HepG2 (cell line): ENCODE data around the gene FAM83G. TPM values are rescaled to one million over a fixed set of nuclear protein-coding genes. Genes with fewer than 3 reads are reported as not detected.
A peak's percentile ranks its signal among the peaks of the same experiment; 100 is the strongest.

Source experiments
- GABPA ChIP-seq, 2 experiments: IDR thresholded peaks; 2 replicates each; pipeline ENCODE4 v1.6.1; 2011 to 2016; ENCODE audit warnings: low read depth in 2 of 2, low read length in 1 of 2, missing biosample characterization in 1 of 2, missing genetic modification characterization in 1 of 2
- IKZF5 ChIP-seq: IDR thresholded peaks from 2 replicates; pipeline ENCODE4 v1.6.1; 2018; ENCODE audit warnings: missing genetic modification reagents, mild to moderate bottlenecking, missing compliant biosample characterization
- KAT8 ChIP-seq: IDR thresholded peaks from 2 replicates; pipeline ENCODE4 v1.6.1; 2016; ENCODE audit warnings: missing genetic modification reagents, missing compliant biosample characterization
- KDM2A ChIP-seq: sonication (generic); formaldehyde crosslinking; IDR thresholded peaks from 2 replicates; pipeline ENCODE4 v1.4.0; 2020; ENCODE audit warnings: low read depth, missing genetic modification reagents, borderline replicate concordance
- NKX3-1 ChIP-seq: sonication (generic); formaldehyde crosslinking; IDR thresholded peaks from 2 replicates; pipeline ENCODE4 v1.5.0; 2020; ENCODE audit warnings: missing genetic modification reagents
- SNAPC4 ChIP-seq: sonication (generic); formaldehyde crosslinking; IDR thresholded peaks from 2 replicates; pipeline ENCODE4 v1.4.0; 2020; ENCODE audit warnings: mild to moderate bottlenecking, missing genetic modification reagents
- SPEN ChIP-seq: sonication (generic); formaldehyde crosslinking; IDR thresholded peaks from 2 replicates; pipeline ENCODE4 v1.5.1; 2020; ENCODE audit warnings: low read depth, mild to moderate bottlenecking, missing genetic modification reagents
- ZFP91 ChIP-seq: sonication (generic); formaldehyde crosslinking; IDR thresholded peaks from 2 replicates; pipeline ENCODE4 v1.9.0; 2022; ENCODE audit warnings: missing genetic modification reagents, mild to moderate bottlenecking, borderline replicate concordance
- ZNF136 ChIP-seq: sonication (generic); formaldehyde crosslinking; IDR thresholded peaks from 2 replicates; pipeline ENCODE4 v1.8.1; 2022; ENCODE audit warnings: low read depth, mild to moderate bottlenecking, moderate library complexity, missing genetic modification reagents
- ZNF337 ChIP-seq: sonication (generic); formaldehyde crosslinking; IDR thresholded peaks from 2 replicates; pipeline ENCODE4 v1.5.1; 2020; ENCODE audit warnings: missing genetic modification reagents, low read depth, mild to moderate bottlenecking, borderline replicate concordance
- ZNF350 ChIP-seq: sonication (generic); formaldehyde crosslinking; IDR thresholded peaks from 2 replicates; pipeline ENCODE4 v1.4.0; 2020; ENCODE audit warnings: mild to moderate bottlenecking, low read depth, missing genetic modification reagents, borderline replicate concordance
- ZNF484 ChIP-seq: sonication (generic); formaldehyde crosslinking; IDR thresholded peaks from 2 replicates; pipeline ENCODE4 v1.5.1; 2020; ENCODE audit warnings: mild to moderate bottlenecking, low read depth, missing genetic modification reagents, borderline replicate concordance
- ZNF512B ChIP-seq: sonication (generic); formaldehyde crosslinking; IDR thresholded peaks from 2 replicates; pipeline ENCODE4 v1.5.1; 2020; ENCODE audit warnings: missing genetic modification reagents, mild to moderate bottlenecking, borderline replicate concordance
- ZNF549 ChIP-seq: sonication (generic); formaldehyde crosslinking; IDR thresholded peaks from 2 replicates; pipeline ENCODE4 v1.5.0; 2020; ENCODE audit warnings: missing genetic modification reagents
- ZNF7 ChIP-seq: IDR thresholded peaks from 2 replicates; pipeline ENCODE4 v1.6.1; 2016; ENCODE audit warnings: missing biosample characterization, missing genetic modification reagents
- ZNF891 ChIP-seq: sonication (generic); formaldehyde crosslinking; IDR thresholded peaks from 2 replicates; pipeline ENCODE4 v1.5.0; 2020; ENCODE audit warnings: mild to moderate bottlenecking, missing genetic modification reagents
- polyA plus RNA-seq, 8 experiments: library from polyadenylated mRNA; depleted of rRNA in 3 of 8; stranded (reverse) in 7 of 8; unstranded in 1 of 8; fragments of >200 nt; fragmentation: Illumina TruSeq in 4 of 8; extraction: Trizol in 4 of 8; gene quantifications; 2 replicates each; pipeline versions ENCODE4 v1.2.1 to v1.2.3, GENCODE V29; 2011 to 2016; ENCODE audit warnings: low read depth in 4 of 8, missing spikeins in 1 of 8, mixed read lengths in 1 of 8; ENCODE audit not compliant: insufficient read depth in 1 of 8
- total RNA-seq, 5 experiments: library from RNA; depleted of rRNA; stranded (reverse); fragments of >200 nt; fragmentation: Illumina TruSeq; extraction: Trizol; gene quantifications; 2 replicates each; pipeline ENCODE4 v1.2.3, GENCODE V29; 2016; ENCODE audit warnings: low read depth in 1 of 5

The FAM83G gene
- total and polyA plus RNA-seq, 2 of the 13 experiments (the other 11 are each of a cell fraction or from before 2014, with no cell fraction given): 13.7 to 18.6 TPM

GRCh38 chr17:18981642-18982424 lies 22.7 kb downstream of the FAM83G start (continued):
- TF ChIP-seq ZNF891 (CRISPR knock-in tag) (peak; percentile 69; the same call in 1 of the 2 replicates), KDM2A (peak; percentile 58; the same call in 1 of the 2 replicates), ZNF337 (CRISPR knock-in tag) (no peak), KAT8 (CRISPR knock-in tag) (peak; percentile 71), ZNF512B (CRISPR knock-in tag) (no peak), ZNF350 (CRISPR knock-in tag) (no peak), SNAPC4 (CRISPR knock-in tag) (peak; percentile 72; the same call in 1 of the 2 replicates), NKX3-1 (CRISPR knock-in tag) (no peak), GABPA (IDR thresholded peaks at IDR 0.05; ENCODE audit: low read depth, low read length) (0 out of 2 replicates have a peak, but pooled peaks have one; percentile 10), GABPA (CRISPR knock-in tag; IDR thresholded peaks at IDR 0.05; ENCODE audit: low read depth) (0 out of 2 replicates have a peak, but pooled peaks have one; percentile 38), ZNF549 (CRISPR knock-in tag) (no peak), IKZF5 (CRISPR knock-in tag) (0 out of 2 replicates have a peak, but pooled peaks have one; percentile 18), ZNF484 (no peak), SPEN (CRISPR knock-in tag) (peak; percentile 46; the same call in 1 of the 2 replicates), ZNF136 (CRISPR knock-in tag) (no peak), ZNF7 (no peak), ZFP91 (CRISPR knock-in tag) (peak; percentile 53; the same call in 1 of the 2 replicates)
